Neural progenitor cell (in vitro differentiated cells): ENCODE results near the gene SAT1. TPM values are rescaled to one million over a fixed set of nuclear protein-coding genes. Genes with fewer than 3 reads are reported as not detected.

Source experiments
- DNase-seq: peaks from one replicate; pipeline ENCODE4 v3.0.0-alpha.2; 2016; ENCODE audit warnings: low spot score
- H2AFZ ChIP-seq: fragments of 200-600 bp; sonication (generic); replicated peaks from 2 replicates; pipeline ENCODE4 v1.6.1; 2016; ENCODE audit warnings: antibody characterized with exemption
- H3F3A ChIP-seq: fragments of 200-600 bp; sonication (generic); 2 replicates; pipeline ENCODE4 v1.6.1; 2016; ENCODE audit warnings: antibody characterized with exemption, low read depth
- H3K27ac ChIP-seq: fragments of 200-600 bp; sonication (generic); 2 replicates; pipeline ENCODE4 v1.5.1; 2016; ENCODE audit warnings: mild to moderate bottlenecking
- H3K27me3 ChIP-seq: fragments of 200-600 bp; sonication (generic); 2 replicates; pipeline ENCODE4 v1.6.1; 2016; ENCODE audit warnings: mild to moderate bottlenecking, moderate library complexity
- H3K36me3 ChIP-seq: fragments of 200-600 bp; sonication (generic); 2 replicates; pipeline ENCODE4 v1.5.1; 2016
- H3K4me1 ChIP-seq: fragments of 200-600 bp; sonication (generic); 2 replicates; pipeline ENCODE4 v1.6.1; 2016; ENCODE audit warnings: mixed run types
- H3K4me2 ChIP-seq: fragments of 200-600 bp; sonication (generic); 2 replicates; pipeline ENCODE4 v1.6.1; 2016
- H3K4me3 ChIP-seq: fragments of 200-600 bp; sonication (generic); 2 replicates; pipeline ENCODE4 v1.5.1; 2016
- H3K79me2 ChIP-seq: fragments of 200-600 bp; sonication (generic); 2 replicates; pipeline ENCODE4 v1.6.1; 2016; ENCODE audit warnings: low read depth
- H3K9ac ChIP-seq: fragments of 200-600 bp; sonication (generic); 2 replicates; pipeline ENCODE4 v1.6.1; 2016
- H3K9me3 ChIP-seq: fragments of 200-600 bp; sonication (generic); 2 replicates; pipeline ENCODE4 v1.5.1; 2016; ENCODE audit warnings: low read depth
- H4K20me1 ChIP-seq: fragments of 200-600 bp; sonication (generic); 2 replicates; pipeline ENCODE4 v1.6.1; 2016; ENCODE audit warnings: low read depth
- H3K27ac Mint-ChIP-seq: 3 replicates; pipeline ENCODE4 v1.8.0; 2021; ENCODE audit warnings: mixed read lengths
- H3K27me3 Mint-ChIP-seq: 2 replicates; pipeline ENCODE4 v1.8.0; 2022; ENCODE audit warnings: low read depth, mild to moderate bottlenecking, inconsistent platforms, moderate library complexity, mixed read lengths; ENCODE audit not compliant: insufficient read depth
- H3K36me3 Mint-ChIP-seq: 3 replicates; pipeline ENCODE4 v1.8.0; 2021; ENCODE audit warnings: mixed read lengths
- H3K4me1 Mint-ChIP-seq: 3 replicates; pipeline ENCODE4 v1.8.0; 2021; ENCODE audit warnings: mixed read lengths
- H3K4me3 Mint-ChIP-seq: 3 replicates; pipeline ENCODE4 v1.8.0; 2021; ENCODE audit warnings: mild to moderate bottlenecking, moderate library complexity, mixed read lengths
- H3K9me3 Mint-ChIP-seq: 3 replicates; pipeline ENCODE4 v1.8.0; 2020; ENCODE audit warnings: mixed read lengths
- CTCF ChIP-seq: fragments of 200-600 bp; sonication (generic); IDR thresholded peaks from 2 replicates; pipeline ENCODE4 v1.5.1; 2017; ENCODE audit warnings: antibody characterized with exemption, mild to moderate bottlenecking
- EZH2 ChIP-seq: fragments of 200-600 bp; sonication (generic); IDR thresholded peaks from 2 replicates; pipeline ENCODE4 v1.6.1; 2017; ENCODE audit warnings: antibody characterized with exemption, mild to moderate bottlenecking, moderate library complexity
- EZH2phosphoT487 ChIP-seq: fragments of 200-600 bp; sonication (generic); IDR thresholded peaks from 2 replicates; pipeline ENCODE4 v1.6.1; 2017; ENCODE audit warnings: antibody characterized with exemption
- total RNA-seq: library from RNA; depleted of rRNA; stranded (reverse); fragments of >200 nt; gene quantifications from 2 replicates; pipeline ENCODE4 v1.2.3, GENCODE V29; 2015; ENCODE audit warnings: low replicate concordance

The SAT1 gene
- total RNA-seq, 1 donor from 2014 or later: 168 TPM

- H3F3A ChIP-seq: no peaks in the 10 kb centered on the region
- H2AFZ ChIP-seq: no peak overlapping the region
- H3K27ac ChIP-seq: no peak overlapping the region
- Mint-ChIP-seq H3K4me1 (peaks cover 6% of the 10 kb centered on the region), H3K36me3 (no peaks in the 10 kb centered on the region), H3K4me3 (no peak overlapping the region), H3K9me3 (peaks cover 8% of the 10 kb centered on the region), H3K27ac (no peak overlapping the region), H3K27me3 (peaks cover 4% of the 10 kb centered on the region)
- H3K9me3 ChIP-seq: no peaks in the 10 kb centered on the region
- no peak overlapping the region for H3K4me3 ChIP-seq
- H3K36me3 ChIP-seq: no peaks in the 10 kb centered on the region
- no peak overlapping the region for H3K9ac ChIP-seq
- TF ChIP-seq EZH2phosphoT487: no peak
- TF ChIP-seq CTCF: no peak
- TF ChIP-seq EZH2: no peak
- no peaks in the 10 kb centered on the region for H3K4me1 ChIP-seq
- no peak overlapping the region for H3K4me2 ChIP-seq
- no peaks in the 10 kb centered on the region for H3K79me2 ChIP-seq
- H4K20me1 ChIP-seq: no peaks in the 10 kb centered on the region
- DNase-seq: no peak
- H3K27me3 ChIP-seq: no peaks in the 10 kb centered on the region
Observed at GRCh38 chrX:23764188-23764984, 18.6 kb upstream of the SAT1 start.

- Histone ChIP-seq H3K9me3 (no peaks in the 10 kb centered on the region), H3K4me2 (no peak overlapping the region), H2AFZ (no peak overlapping the region), H3K79me2 (no peaks in the 10 kb centered on the region), H3K9ac (no peak overlapping the region), H4K20me1 (no peaks in the 10 kb centered on the region), H3K36me3 (no peaks in the 10 kb centered on the region), H3K4me3 (no peak overlapping the region), H3K27ac (no peak overlapping the region), H3F3A (no peaks in the 10 kb centered on the region), H3K27me3 (no peaks in the 10 kb centered on the region), H3K4me1 (no peaks in the 10 kb centered on the region)
- H3K4me1 Mint-ChIP-seq: peaks cover 6% of the 10 kb centered on the region
- H3K27me3 Mint-ChIP-seq: peaks cover 2% of the 10 kb centered on the region
- DNase-seq: no peak
- no peak overlapping the region for H3K27ac Mint-ChIP-seq
- no peak overlapping the region for H3K4me3 Mint-ChIP-seq
- H3K9me3 Mint-ChIP-seq: peaks cover 8% of the 10 kb centered on the region
- H3K36me3 Mint-ChIP-seq: no peaks in the 10 kb centered on the region
- TF ChIP-seq EZH2 (no peak), EZH2phosphoT487 (no peak), CTCF (no peak)
Observed at GRCh38 chrX:23765449-23765848, 17.5 kb upstream of the SAT1 start.

GRCh38 chrX:23765868-23766267 is 17.1 kb upstream of the SAT1 start:
- no peak overlapping the region for H3K27ac ChIP-seq
- no peaks in the 10 kb centered on the region for H3K36me3 ChIP-seq
- H3K4me2 ChIP-seq: no peak overlapping the region
- no peaks in the 10 kb centered on the region for H3K4me1 ChIP-seq
- Mint-ChIP-seq H3K27ac (no peak overlapping the region), H3K27me3 (peaks cover 2% of the 10 kb centered on the region), H3K4me3 (no peak overlapping the region), H3K9me3 (peaks cover 8% of the 10 kb centered on the region), H3K36me3 (no peaks in the 10 kb centered on the region), H3K4me1 (peaks cover 6% of the 10 kb centered on the region)
- no peak for DNase-seq
- H3K9me3 ChIP-seq: no peaks in the 10 kb centered on the region
- no peaks in the 10 kb centered on the region for H3K79me2 ChIP-seq
- no peak overlapping the region for H3K4me3 ChIP-seq
- no peaks in the 10 kb centered on the region for H3K27me3 ChIP-seq
- no peak overlapping the region for H3K9ac ChIP-seq
- no peaks in the 10 kb centered on the region for H4K20me1 ChIP-seq
- H2AFZ ChIP-seq: no peak overlapping the region
- H3F3A ChIP-seq: no peaks in the 10 kb centered on the region
- TF ChIP-seq EZH2phosphoT487 (no peak), EZH2 (no peak), CTCF (no peak)
